Measurements from ENCODE around the gene LAMA1.

LAMA1 gene

GRCh38 chr18:7072593-7072992 is 45.0 kb downstream of the LAMA1 start:
- Histone ChIP-seq H3K9me2 (replicated peaks; ENCODE audit: low read depth, low read length) (no peaks in the 10 kb centered on the region), H3K4me2 (ENCODE audit: low read depth, low read length, poor library complexity, severe bottlenecking) (no peak overlapping the region), H2AFZ (ENCODE audit: low read length) (no peak overlapping the region), H3F3A (ENCODE audit: low read depth) (no peaks in the 10 kb centered on the region), H3K9me3 (ENCODE audit: insufficient read depth, low read depth, low read length) (no peaks in the 10 kb centered on the region), H3K79me2 (ENCODE audit: insufficient read depth, low read length) (no peaks in the 10 kb centered on the region), H3K9ac (ENCODE audit: low read depth, low read length, poor library complexity, severe bottlenecking) (no peak overlapping the region), H3K27me3 (ENCODE audit: insufficient read depth, low read length, poor library complexity, severe bottlenecking) (no peaks in the 10 kb centered on the region), H3K36me3 (ENCODE audit: insufficient read depth, low read length) (no peaks in the 10 kb centered on the region), H3K4me3 (ENCODE audit: low read length, poor library complexity, severe bottlenecking) (no peak overlapping the region), H4K20me1 (ENCODE audit: insufficient read depth, low read length, poor library complexity, severe bottlenecking) (no peaks in the 10 kb centered on the region), H3K4me1 (ENCODE audit: insufficient read depth, low read length, poor library complexity, severe bottlenecking) (no peaks in the 10 kb centered on the region)
- TF ChIP-seq EZH2phosphoT487 (IDR thresholded peaks at IDR 0.05; ENCODE audit: borderline replicate concordance) (no peak), CTCF (conservative IDR thresholded peaks at IDR 0.05; ENCODE audit: low read length) (no peak)

GRCh38 chr18:7071600-7071999 is 46.0 kb downstream of the LAMA1 start:
- Histone ChIP-seq H4K20me1 (ENCODE audit: insufficient read depth, low read length, poor library complexity, severe bottlenecking) (no peaks in the 10 kb centered on the region), H3K9me3 (ENCODE audit: insufficient read depth, low read depth, low read length) (no peaks in the 10 kb centered on the region), H3F3A (ENCODE audit: low read depth) (no peaks in the 10 kb centered on the region), H2AFZ (ENCODE audit: low read length) (no peak overlapping the region), H3K4me3 (ENCODE audit: low read length, poor library complexity, severe bottlenecking) (no peak overlapping the region), H3K4me1 (ENCODE audit: insufficient read depth, low read length, poor library complexity, severe bottlenecking) (no peaks in the 10 kb centered on the region), H3K27me3 (ENCODE audit: insufficient read depth, low read length, poor library complexity, severe bottlenecking) (no peaks in the 10 kb centered on the region), H3K36me3 (ENCODE audit: insufficient read depth, low read length) (no peaks in the 10 kb centered on the region), H3K79me2 (ENCODE audit: insufficient read depth, low read length) (no peaks in the 10 kb centered on the region), H3K9ac (ENCODE audit: low read depth, low read length, poor library complexity, severe bottlenecking) (no peak overlapping the region), H3K4me2 (ENCODE audit: low read depth, low read length, poor library complexity, severe bottlenecking) (no peak overlapping the region), H3K9me2 (replicated peaks; ENCODE audit: low read depth, low read length) (no peaks in the 10 kb centered on the region)
- TF ChIP-seq CTCF (conservative IDR thresholded peaks at IDR 0.05; ENCODE audit: low read length) = no peak
- no peak for TF ChIP-seq EZH2phosphoT487 (IDR thresholded peaks at IDR 0.05; ENCODE audit: borderline replicate concordance)

GRCh38 chr18:7070466-7070865 is 47.1 kb downstream of the LAMA1 start:
- H3K4me2 ChIP-seq (ENCODE audit: low read depth, low read length, poor library complexity, severe bottlenecking) = no peak overlapping the region
- TF ChIP-seq EZH2phosphoT487 (IDR thresholded peaks at IDR 0.05; ENCODE audit: borderline replicate concordance) = no peak
- no peak for TF ChIP-seq CTCF (conservative IDR thresholded peaks at IDR 0.05; ENCODE audit: low read length)
- H3F3A ChIP-seq (ENCODE audit: low read depth) = no peaks in the 10 kb centered on the region
- H2AFZ ChIP-seq (ENCODE audit: low read length) = no peak overlapping the region
- H3K36me3 ChIP-seq (ENCODE audit: insufficient read depth, low read length) = no peaks in the 10 kb centered on the region
- no peaks in the 10 kb centered on the region for H3K4me1 ChIP-seq (ENCODE audit: insufficient read depth, low read length, poor library complexity, severe bottlenecking)
- H3K9me2 ChIP-seq (replicated peaks; ENCODE audit: low read depth, low read length) = no peaks in the 10 kb centered on the region
- H3K9me3 ChIP-seq (ENCODE audit: insufficient read depth, low read depth, low read length) = no peaks in the 10 kb centered on the region
- no peaks in the 10 kb centered on the region for H4K20me1 ChIP-seq (ENCODE audit: insufficient read depth, low read length, poor library complexity, severe bottlenecking)
- H3K27me3 ChIP-seq (ENCODE audit: insufficient read depth, low read length, poor library complexity, severe bottlenecking) = no peaks in the 10 kb centered on the region
- no peak overlapping the region for H3K9ac ChIP-seq (ENCODE audit: low read depth, low read length, poor library complexity, severe bottlenecking)
- H3K79me2 ChIP-seq (ENCODE audit: insufficient read depth, low read length) = no peaks in the 10 kb centered on the region
- no peak overlapping the region for H3K4me3 ChIP-seq (ENCODE audit: low read length, poor library complexity, severe bottlenecking)

All from Loucy (cell line).